Activated CD8-positive, alpha-beta memory T cell treated with anti-CD3 and anti-CD28 coated beads, Interleukin-2, amount 50 U/mL, for 24 hours (primary cell): ENCODE measurements around the gene SERTAD3.
"Not testable (repeated sequence)": the region's sequence is repeated elsewhere in the genome, so short reads cannot be mapped to it uniquely, and the experiment has no call there.

Experiments used
- DNase-seq: peaks from one replicate; pipeline ENCODE4 v3.0.0-alpha.2; 2020; ENCODE audit errors: extremely low read depth

SERTAD3 gene

GRCh38 chr19:40411125-40411842, 32.9 kb downstream of the SERTAD3 start:
- no peak for DNase-seq

- no peak for DNase-seq
Observed at GRCh38 chr19:40410030-40410389, 34.1 kb downstream of the SERTAD3 start.

GRCh38 chr19:40408598-40408925, 35.6 kb downstream of the SERTAD3 start:
- DNase-seq: not testable (repeated sequence)

- no peak for DNase-seq
Observed at GRCh38 chr19:40407714-40408597, 36.2 kb downstream of the SERTAD3 start.

DNA sequence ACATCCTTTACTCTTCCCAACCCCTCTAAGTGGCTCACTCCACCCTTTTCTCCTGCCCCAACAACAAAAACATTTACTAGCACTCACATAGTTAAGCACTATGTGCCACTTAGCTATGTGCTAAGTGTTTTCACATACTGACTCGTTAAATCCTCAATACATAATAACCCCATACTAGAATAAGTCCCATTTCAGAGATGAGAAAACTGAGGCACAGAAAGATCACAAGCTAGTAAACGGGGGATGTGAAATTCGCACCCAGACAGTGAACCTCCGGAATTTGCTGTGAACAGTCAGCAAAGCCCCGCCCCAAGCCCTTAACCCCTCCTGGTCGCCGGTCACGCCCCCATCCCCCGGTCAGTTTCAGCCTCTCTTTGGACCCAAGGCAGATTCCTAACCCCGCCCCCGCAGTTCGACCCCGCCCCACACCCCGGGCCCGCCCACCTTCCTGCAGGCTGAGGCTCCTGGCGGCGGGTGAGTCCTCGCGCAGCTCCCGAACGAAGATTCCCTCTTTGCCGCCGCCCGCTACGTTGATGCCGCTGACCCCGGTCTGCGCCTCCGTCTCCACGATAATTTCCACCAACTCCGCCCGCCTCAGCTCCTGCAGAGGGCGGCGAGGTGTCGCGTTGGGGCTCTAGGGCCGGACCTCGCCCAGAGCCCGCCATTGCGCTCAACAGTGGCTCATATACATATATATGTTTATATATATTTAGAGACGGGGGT, 40.7 kb downstream of the SERTAD3 start:
- DNase-seq: peak; percentile 46

- DNase-seq: no peak
Observed at GRCh38 chr19:40400559-40400958, 43.6 kb downstream of the SERTAD3 start.

- peak; percentile 23 for DNase-seq
Observed at GRCh38 chr19:40398417-40399131, 45.6 kb downstream of the SERTAD3 start.

DNA sequence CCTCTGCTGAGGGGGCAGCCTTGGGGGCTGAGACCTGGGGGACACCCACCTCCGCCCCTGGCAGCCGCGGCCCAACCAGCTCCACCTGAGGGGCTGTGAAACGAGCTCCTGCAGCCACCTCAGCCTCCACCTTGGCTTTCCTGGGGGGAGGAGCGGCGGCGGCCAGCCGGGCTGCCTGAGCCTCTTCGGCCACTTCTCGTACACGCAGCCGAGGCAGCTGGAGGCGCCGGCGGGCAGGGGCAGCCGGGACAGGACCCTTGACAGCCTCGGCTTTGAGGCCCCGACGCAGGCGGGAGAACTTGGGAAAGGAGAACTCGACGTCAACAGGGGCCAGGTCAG, 46.6 kb downstream of the SERTAD3 start:
- DNase-seq: no peak

DNA sequence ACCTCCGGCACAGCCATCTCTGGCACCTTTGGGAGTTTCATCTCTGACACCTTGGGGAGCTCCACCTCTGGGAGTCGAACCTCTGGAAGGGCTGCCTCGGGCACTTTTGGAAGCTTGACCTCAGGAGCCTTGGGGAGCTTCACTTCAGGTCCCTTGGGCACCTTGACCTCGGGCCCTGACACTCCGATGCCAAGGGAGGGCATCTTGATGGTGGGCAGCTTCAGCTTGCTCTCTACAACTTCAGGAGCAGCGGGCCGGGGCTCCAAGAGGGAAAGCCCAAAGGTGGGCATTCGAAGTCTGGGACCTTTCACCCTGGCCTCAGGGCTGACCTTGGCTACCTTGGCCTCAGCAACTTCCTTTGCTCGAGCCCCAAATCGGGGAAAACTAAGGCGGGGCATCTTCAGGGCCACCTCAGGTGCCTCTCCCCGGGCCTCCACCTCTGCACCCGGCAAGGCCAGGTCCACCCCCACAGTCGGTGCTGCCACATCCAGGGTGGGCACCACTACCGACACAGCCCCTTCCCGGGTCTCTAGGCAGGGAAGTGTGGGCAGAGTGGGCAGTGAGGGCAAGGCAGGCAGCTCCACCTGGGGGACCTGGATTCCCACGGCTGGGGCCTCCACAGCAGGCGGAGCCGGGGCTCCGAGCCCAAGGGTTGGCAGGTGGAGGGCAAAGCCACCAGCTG, 47.1 kb downstream of the SERTAD3 start:
- no peak for DNase-seq

DNA sequence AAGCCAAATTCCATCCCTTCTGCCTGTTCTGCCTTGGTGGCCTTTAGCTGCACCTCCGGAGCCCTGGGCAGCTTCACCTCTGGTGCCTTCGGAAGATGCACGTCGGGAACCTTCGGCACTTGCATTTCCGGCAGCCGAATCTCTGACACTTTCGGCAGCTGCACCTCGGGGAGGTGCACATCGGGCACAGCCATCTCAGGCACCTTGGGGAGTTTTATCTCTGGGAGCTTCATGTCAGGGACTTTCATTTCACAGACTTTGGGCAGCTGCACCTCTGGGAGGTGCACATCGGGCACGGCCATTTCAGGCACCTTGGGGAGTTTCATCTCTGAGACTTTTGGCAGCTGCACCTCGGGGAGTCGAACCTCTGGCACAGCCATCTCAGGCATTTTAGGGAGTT, 48.2 kb downstream of the SERTAD3 start:
- no peak for DNase-seq

DNA sequence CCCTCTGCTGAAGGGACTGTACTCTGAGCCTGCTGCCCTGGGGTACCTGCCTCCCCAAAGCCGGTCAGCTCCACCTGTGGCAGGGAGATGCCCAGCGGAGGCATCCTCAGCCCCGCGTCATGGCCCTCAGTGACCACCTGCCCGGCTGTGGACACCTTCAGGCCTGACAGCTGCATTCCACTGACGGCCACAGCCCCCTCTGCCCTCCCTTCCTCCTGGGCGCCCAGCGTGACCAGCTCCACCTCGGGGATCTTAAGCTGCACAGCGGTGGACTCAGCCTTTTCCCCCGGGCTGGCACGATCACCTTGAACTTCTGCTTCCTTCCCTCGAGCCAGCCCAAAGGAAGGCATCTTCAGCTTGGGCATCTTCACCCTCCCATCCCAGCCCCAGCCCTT, 49.3 kb downstream of the SERTAD3 start:
- DNase-seq: no peak

- DNase-seq: no peak
Observed at GRCh38 chr19:40393894-40394815, 50.0 kb downstream of the SERTAD3 start.

GRCh38 chr19:40392894-40393517, 51.1 kb downstream of the SERTAD3 start:
- DNase-seq: no peak

DNA sequence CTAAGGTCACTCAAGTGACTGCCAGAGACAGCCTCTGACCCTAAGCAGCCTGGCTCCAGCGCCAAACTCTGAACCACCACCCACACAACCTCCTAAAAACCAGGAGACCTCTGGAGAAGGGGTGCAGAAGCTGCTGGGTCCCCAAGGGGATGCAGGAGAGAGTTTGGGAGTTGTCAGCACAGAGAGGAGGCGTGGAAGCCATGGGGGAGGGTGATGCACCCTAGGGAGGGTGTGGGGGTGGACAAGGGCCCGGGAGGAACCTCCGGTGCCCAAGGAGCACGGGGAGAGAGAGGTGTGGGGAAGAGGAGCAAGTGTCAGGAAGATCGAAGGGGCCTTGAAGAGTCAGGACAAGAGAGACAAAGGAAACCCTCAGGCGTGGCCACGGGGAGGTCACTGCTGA, 52.0 kb downstream of the SERTAD3 start:
- no peak for DNase-seq
